Liver (tissue), 9 donors: ENCODE measurements around the gene IRAK2. TPM values are rescaled to one million over a fixed set of nuclear protein-coding genes. Genes with fewer than 3 reads are reported as not detected.
"Not testable (repeated sequence)": the region's sequence is repeated elsewhere in the genome, so short reads cannot be mapped to it uniquely, and the experiment has no call there.

Source experiments
- DNase-seq: peaks from one replicate; pipeline ENCODE4 v3.0.0-alpha.2; 2017; ENCODE audit warnings: low spot score
- H3K27ac ChIP-seq, 2 donors: one replicate each; pipeline ENCODE4 v1.7.0; 2013; ENCODE audit warnings: inconsistent platforms in 2 of 2, low read length in 2 of 2, control low read depth in 1 of 2, low read depth in 1 of 2, mild to moderate bottlenecking in 1 of 2
- H3K27me3 ChIP-seq, 4 donors: one replicate each; pipeline versions ENCODE4 v1.6.1 to v1.7.0; 2013; ENCODE audit warnings: low read length in 3 of 4, inconsistent platforms in 1 of 4, mild to moderate bottlenecking in 1 of 4, moderate library complexity in 1 of 4; ENCODE audit not compliant: control insufficient read depth in 4 of 4, insufficient read depth in 4 of 4
- H3K36me3 ChIP-seq, 4 donors: one replicate each; pipeline versions ENCODE4 v1.6.1 to v1.7.0; 2013; ENCODE audit warnings: low read length in 3 of 4, mild to moderate bottlenecking in 3 of 4, low read depth in 1 of 4, moderate library complexity in 1 of 4; ENCODE audit not compliant: control insufficient read depth in 4 of 4, insufficient read depth in 3 of 4
- H3K4me1 ChIP-seq, 4 donors: one replicate each; pipeline versions ENCODE4 v1.6.1 to v1.7.0; 2013; ENCODE audit warnings: low read length in 3 of 4, mild to moderate bottlenecking in 3 of 4, moderate library complexity in 1 of 4; ENCODE audit not compliant: control insufficient read depth in 4 of 4, insufficient read depth in 4 of 4
- H3K4me3 ChIP-seq, 3 donors: one replicate each; pipeline versions ENCODE4 v1.6.1 to v1.7.0; 2013; ENCODE audit warnings: low read length in 3 of 3, control low read depth in 1 of 3, low read depth in 1 of 3, mild to moderate bottlenecking in 1 of 3
- H3K9ac ChIP-seq, 2 donors: one replicate each; pipeline ENCODE4 v1.7.0; 2013; ENCODE audit warnings: low read length in 2 of 2, mild to moderate bottlenecking in 2 of 2, moderate library complexity in 2 of 2, control low read depth in 1 of 2, low read depth in 1 of 2
- H3K9me3 ChIP-seq, 4 donors: one replicate each; pipeline versions ENCODE4 v1.6.1 to v1.7.0; 2013; ENCODE audit warnings: low read length in 3 of 4; ENCODE audit not compliant: control insufficient read depth in 4 of 4
- FOXA1 ChIP-seq: IDR thresholded peaks from 2 replicates; pipeline ENCODE4 v1.6.1; 2016; ENCODE audit warnings: antibody characterized with exemption
- FOXA2 ChIP-seq: IDR thresholded peaks from 2 replicates; pipeline ENCODE4 v1.6.1; 2016; ENCODE audit warnings: antibody characterized with exemption
- GABPA ChIP-seq, 2 donors: IDR thresholded peaks in 1 of 2; conservative IDR thresholded peaks in 1 of 2; 2 replicates each; pipeline ENCODE4 v1.6.1; 2016; ENCODE audit warnings: antibody characterized with exemption in 2 of 2, mild to moderate bottlenecking in 1 of 2, moderate library complexity in 1 of 2
- HNF4A ChIP-seq, 2 donors: conservative IDR thresholded peaks; 2 replicates each; pipeline ENCODE4 v1.6.1; 2016; ENCODE audit warnings: antibody characterized with exemption in 2 of 2, mild to moderate bottlenecking in 2 of 2
- HNF4G ChIP-seq: IDR thresholded peaks from 2 replicates; pipeline ENCODE4 v1.6.1; 2016; ENCODE audit warnings: antibody characterized with exemption
- JUND ChIP-seq, 2 donors: IDR thresholded peaks; 2 replicates each; pipeline ENCODE4 v1.6.1; 2016; ENCODE audit warnings: antibody characterized with exemption in 2 of 2
- NR2F2 ChIP-seq: IDR thresholded peaks from 2 replicates; pipeline ENCODE4 v1.6.1; 2016; ENCODE audit warnings: antibody characterized with exemption
- RAD21 ChIP-seq, 2 donors: IDR thresholded peaks; 2 replicates each; pipeline ENCODE4 v1.6.1; 2016; ENCODE audit warnings: antibody characterized with exemption in 2 of 2, mild to moderate bottlenecking in 2 of 2
- RXRA ChIP-seq, 2 donors: IDR thresholded peaks; 2 replicates each; pipeline ENCODE4 v1.6.1; 2017 to 2018; ENCODE audit warnings: antibody characterized with exemption in 2 of 2, mild to moderate bottlenecking in 1 of 2
- SP1 ChIP-seq: IDR thresholded peaks from 2 replicates; pipeline ENCODE4 v1.6.1; 2018; ENCODE audit warnings: antibody characterized with exemption, mild to moderate bottlenecking
- TAF1 ChIP-seq: conservative IDR thresholded peaks from 2 replicates; pipeline ENCODE4 v1.6.1; 2016; ENCODE audit warnings: antibody characterized with exemption, mild to moderate bottlenecking
- YY1 ChIP-seq: IDR thresholded peaks from 2 replicates; pipeline ENCODE4 v1.6.1; 2016; ENCODE audit warnings: antibody characterized with exemption, mild to moderate bottlenecking
- WGBS: extraction: QIAGEN DNeasy Blood & Tissue Kit; methylation state at CpG from one replicate; pipeline ENCODE4 v1.1.7; 2013; 5-methylcytosine and 5-hydroxymethylcytosine counted together
- polyA plus RNA-seq, 2 donors: library from polyadenylated mRNA; stranded (reverse) in 1 of 2; unstranded in 1 of 2; fragments of 200-250 nt in 1 of 2; fragments of >200 nt in 1 of 2; fragmentation: Nextera tagmentation in 1 of 2; extraction: Ambion mirVana in 1 of 2; gene quantifications; one replicate each; pipeline versions ENCODE4 v1.2.1 to v1.2.3, GENCODE V29; 2013 to 2015
- total RNA-seq, 2 donors: library from RNA; depleted of rRNA; stranded (reverse); fragments of >200 nt; gene quantifications; one replicate each; pipeline ENCODE4 v1.2.3, GENCODE V29; 2014
- TF ChIP-seq, protein P1 (sequence below): IDR thresholded peaks from 2 replicates; pipeline ENCODE4 v1.6.1; 2016; ENCODE audit warnings: antibody characterized with exemption
- TF ChIP-seq, protein P2 (sequence below): IDR thresholded peaks from 2 replicates; pipeline ENCODE4 v1.6.1; 2016; ENCODE audit warnings: antibody characterized with exemption
- TF ChIP-seq, protein P3 (sequence below): fragments of 150-350 bp; IDR thresholded peaks from 2 replicates; pipeline ENCODE4 v1.5.1; 2017; ENCODE audit warnings: improper control_type of control experiment, low read depth, low read length; ENCODE audit not compliant: missing input control
- TF ChIP-seq, protein P4 (sequence below): IDR thresholded peaks from 2 replicates; pipeline ENCODE4 v1.6.1; 2016; ENCODE audit warnings: antibody characterized with exemption
- donor health status: healthy.
- donor health status: healthy.
- donor health status: healthy.
- donor health status: healthy.
- donor health status: healthy.

IRAK2 gene
- total and polyA plus RNA-seq, 4 donors = 2.7 to 9.3 (median 5.9) TPM

DNA sequence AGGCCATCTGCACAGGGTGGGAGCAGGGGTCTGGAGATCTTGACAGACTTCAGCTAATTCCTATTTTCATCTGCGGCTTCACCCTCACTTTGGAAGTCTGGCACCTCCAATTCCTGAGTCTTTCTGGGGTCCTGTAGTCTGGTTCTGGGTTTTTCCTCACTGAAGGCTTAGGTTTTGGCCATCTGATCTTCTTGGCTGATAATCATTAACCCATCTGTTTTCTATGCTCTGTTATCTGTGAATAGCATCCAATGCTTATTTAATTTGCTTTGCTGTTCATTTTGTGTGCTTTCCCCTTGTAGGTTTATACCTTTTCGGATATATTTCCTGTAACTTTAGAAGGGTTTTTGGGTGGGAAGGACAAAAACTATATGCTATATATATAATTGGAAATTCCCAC, 101.1 kb downstream of the IRAK2 start:
- no peak overlapping the region for H3K27ac ChIP-seq
- WGBS = 65% methylated on average over 2 of the region's 2 CpGs
- H3K9ac ChIP-seq = no peak overlapping the region
- TF ChIP-seq RXRA (IDR thresholded peaks at IDR 0.05) (no peak), SP1 (no peak), NR2F2 (no peak), TAF1 (no peak), JUND (IDR thresholded peaks at IDR 0.05) (no peak), RAD21 (IDR thresholded peaks at IDR 0.05) (no peak), FOXA2 (no peak), HNF4G (no peak), HNF4A (conservative IDR thresholded peaks at IDR 0.05) (no peak)
- TF ChIP-seq, protein P1, sequence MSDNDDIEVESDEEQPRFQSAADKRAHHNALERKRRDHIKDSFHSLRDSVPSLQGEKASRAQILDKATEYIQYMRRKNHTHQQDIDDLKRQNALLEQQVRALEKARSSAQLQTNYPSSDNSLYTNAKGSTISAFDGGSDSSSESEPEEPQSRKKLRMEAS = no peak
- TF ChIP-seq, protein P2, sequence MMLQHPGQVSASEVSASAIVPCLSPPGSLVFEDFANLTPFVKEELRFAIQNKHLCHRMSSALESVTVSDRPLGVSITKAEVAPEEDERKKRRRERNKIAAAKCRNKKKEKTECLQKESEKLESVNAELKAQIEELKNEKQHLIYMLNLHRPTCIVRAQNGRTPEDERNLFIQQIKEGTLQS = no peak
- no peaks in the 10 kb centered on the region for H3K27me3 ChIP-seq
- no peaks in the 10 kb centered on the region for H3K9me3 ChIP-seq
- no peak for DNase-seq
- no peak overlapping the region for H3K4me3 ChIP-seq
- H3K36me3 ChIP-seq = peaks cover 4 to 20% (median 13%) of the 10 kb centered on the region in 4 donors
- H3K4me1 ChIP-seq = peaks cover 0 to 9% (median 7%) of the 10 kb centered on the region in 4 donors

DNA sequence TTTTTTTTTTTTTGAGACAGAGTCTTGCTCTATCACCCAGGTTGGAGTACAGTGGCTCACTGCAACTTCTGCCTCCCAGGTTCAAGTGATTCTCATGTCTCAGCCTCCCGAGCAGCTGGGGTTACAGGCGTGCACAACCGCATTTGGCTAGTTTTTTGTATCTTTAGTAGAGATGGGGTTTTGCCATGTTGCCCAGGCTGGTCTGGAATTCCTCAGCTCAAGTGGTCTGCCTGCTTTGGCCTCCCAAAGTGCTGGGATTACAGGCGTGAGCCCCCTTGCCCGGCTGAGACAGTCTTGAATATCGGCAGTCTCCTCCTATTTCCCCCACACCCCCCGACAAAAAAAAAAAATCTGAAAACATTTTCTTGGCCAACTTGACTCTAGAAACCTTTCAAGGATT, 102.2 kb downstream of the IRAK2 start:
- not testable (repeated sequence) for DNase-seq, H3K4me3 ChIP-seq, H3K27me3 ChIP-seq, H3K9me3 ChIP-seq, H3K9ac ChIP-seq, H3K27ac ChIP-seq, H3K4me1 ChIP-seq
- H3K36me3 ChIP-seq = peaks cover 4 to 20% (median 13%) of the 10 kb centered on the region in 4 donors
- WGBS = 93% methylated on average over 7 of the region's 7 CpGs

DNA sequence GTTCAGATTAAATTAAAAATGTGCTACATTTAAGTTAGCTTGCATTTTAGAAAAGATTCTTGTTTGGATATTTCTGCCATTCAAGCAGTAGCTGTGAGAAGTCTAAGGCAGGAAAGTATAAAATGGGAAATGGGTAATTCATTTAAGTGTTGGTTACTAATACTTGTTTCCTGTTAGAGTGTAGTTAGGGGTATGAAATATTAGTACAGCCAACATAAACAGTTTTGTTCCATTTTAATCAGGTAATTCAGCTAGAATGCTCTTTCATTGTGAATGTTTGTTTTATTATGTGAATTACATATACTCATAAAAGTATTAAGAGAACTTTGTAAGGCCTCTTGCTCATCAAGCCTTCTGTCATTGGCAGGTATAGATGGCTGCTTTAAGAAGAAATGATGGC, 103.4 kb downstream of the IRAK2 start:
- H3K36me3 ChIP-seq = peaks cover 7 to 20% (median 13%) of the 10 kb centered on the region in 4 donors

More for the DNA sequence above, 103.4 kb downstream of the IRAK2 start:
- H3K4me3 ChIP-seq = no peak overlapping the region
- H3K9ac ChIP-seq = no peak overlapping the region
- H3K27ac ChIP-seq = no peak overlapping the region
- no peaks in the 10 kb centered on the region for H3K9me3 ChIP-seq
- DNase-seq = no peak
- H3K27me3 ChIP-seq = no peaks in the 10 kb centered on the region
- TF ChIP-seq GABPA (IDR thresholded peaks at IDR 0.05 in 1 of 2, conservative IDR thresholded peaks at IDR 0.05 in 1 of 2) = no peak
- TF ChIP-seq, protein P3, sequence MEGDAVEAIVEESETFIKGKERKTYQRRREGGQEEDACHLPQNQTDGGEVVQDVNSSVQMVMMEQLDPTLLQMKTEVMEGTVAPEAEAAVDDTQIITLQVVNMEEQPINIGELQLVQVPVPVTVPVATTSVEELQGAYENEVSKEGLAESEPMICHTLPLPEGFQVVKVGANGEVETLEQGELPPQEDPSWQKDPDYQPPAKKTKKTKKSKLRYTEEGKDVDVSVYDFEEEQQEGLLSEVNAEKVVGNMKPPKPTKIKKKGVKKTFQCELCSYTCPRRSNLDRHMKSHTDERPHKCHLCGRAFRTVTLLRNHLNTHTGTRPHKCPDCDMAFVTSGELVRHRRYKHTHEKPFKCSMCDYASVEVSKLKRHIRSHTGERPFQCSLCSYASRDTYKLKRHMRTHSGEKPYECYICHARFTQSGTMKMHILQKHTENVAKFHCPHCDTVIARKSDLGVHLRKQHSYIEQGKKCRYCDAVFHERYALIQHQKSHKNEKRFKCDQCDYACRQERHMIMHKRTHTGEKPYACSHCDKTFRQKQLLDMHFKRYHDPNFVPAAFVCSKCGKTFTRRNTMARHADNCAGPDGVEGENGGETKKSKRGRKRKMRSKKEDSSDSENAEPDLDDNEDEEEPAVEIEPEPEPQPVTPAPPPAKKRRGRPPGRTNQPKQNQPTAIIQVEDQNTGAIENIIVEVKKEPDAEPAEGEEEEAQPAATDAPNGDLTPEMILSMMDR = no peak
- TF ChIP-seq, protein P4, sequence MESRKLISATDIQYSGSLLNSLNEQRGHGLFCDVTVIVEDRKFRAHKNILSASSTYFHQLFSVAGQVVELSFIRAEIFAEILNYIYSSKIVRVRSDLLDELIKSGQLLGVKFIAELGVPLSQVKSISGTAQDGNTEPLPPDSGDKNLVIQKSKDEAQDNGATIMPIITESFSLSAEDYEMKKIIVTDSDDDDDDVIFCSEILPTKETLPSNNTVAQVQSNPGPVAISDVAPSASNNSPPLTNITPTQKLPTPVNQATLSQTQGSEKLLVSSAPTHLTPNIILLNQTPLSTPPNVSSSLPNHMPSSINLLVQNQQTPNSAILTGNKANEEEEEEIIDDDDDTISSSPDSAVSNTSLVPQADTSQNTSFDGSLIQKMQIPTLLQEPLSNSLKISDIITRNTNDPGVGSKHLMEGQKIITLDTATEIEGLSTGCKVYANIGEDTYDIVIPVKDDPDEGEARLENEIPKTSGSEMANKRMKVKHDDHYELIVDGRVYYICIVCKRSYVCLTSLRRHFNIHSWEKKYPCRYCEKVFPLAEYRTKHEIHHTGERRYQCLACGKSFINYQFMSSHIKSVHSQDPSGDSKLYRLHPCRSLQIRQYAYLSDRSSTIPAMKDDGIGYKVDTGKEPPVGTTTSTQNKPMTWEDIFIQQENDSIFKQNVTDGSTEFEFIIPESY = no peak
- TF ChIP-seq YY1 = no peak
- TF ChIP-seq NR2F2 = no peak
- TF ChIP-seq RAD21 (IDR thresholded peaks at IDR 0.05) = no peak
- TF ChIP-seq, protein P1 = no peak
- TF ChIP-seq SP1 = no peak
- no peak for TF ChIP-seq RXRA (IDR thresholded peaks at IDR 0.05)
- TF ChIP-seq FOXA1 = no peak
- TF ChIP-seq JUND (IDR thresholded peaks at IDR 0.05) = no peak
- TF ChIP-seq, protein P2 = no peak
- peaks cover 0 to 13% (median 8%) of the 10 kb centered on the region in 4 donors for H3K4me1 ChIP-seq
